NAMALWA (cell line): ENCODE measurements around the gene HDGF.

Experiments
- DNase-seq: peaks from one replicate; pipeline ENCODE4 v3.0.0-alpha.2; 2015; ENCODE audit warnings: low spot score

HDGF gene

GRCh38 chr1:156751451-156751756 is at the start of gene HDGF:
HDGF (minus strand) TSS chr1:156751675; CDS start chr1:156751429, 246 bp downstream.
- DNase-seq: no peak

- DNase-seq: peak; percentile 84
Measured at GRCh38 chr1:156797212-156797871, 45.9 kb upstream of the HDGF start.

GRCh38 chr1:156796340-156797097 is 45.0 kb upstream of the HDGF start:
- no peak for DNase-seq

- no peak for DNase-seq
Measured at GRCh38 chr1:156795787-156796186, 44.3 kb upstream of the HDGF start.

- DNase-seq: no peak
Measured at GRCh38 chr1:156795374-156795733, 43.9 kb upstream of the HDGF start.

- no peak for DNase-seq
Measured at GRCh38 chr1:156794506-156795373, 43.3 kb upstream of the HDGF start.

GRCh38 chr1:156789621-156790318 is 38.3 kb upstream of the HDGF start:
- no peak for DNase-seq

GRCh38 chr1:156788136-156788535 is 36.7 kb upstream of the HDGF start:
- no peak for DNase-seq

GRCh38 chr1:156786640-156787039 is 35.2 kb upstream of the HDGF start:
- no peak for DNase-seq

- DNase-seq: no peak
Measured at GRCh38 chr1:156785458-156785857, 34.0 kb upstream of the HDGF start.

- no peak for DNase-seq
Measured at GRCh38 chr1:156781585-156782186, 30.2 kb upstream of the HDGF start.

- no peak for DNase-seq
Measured at GRCh38 chr1:156777573-156777972, 26.1 kb upstream of the HDGF start.

GRCh38 chr1:156776942-156777341 is 25.5 kb upstream of the HDGF start:
- DNase-seq: no peak

GRCh38 chr1:156775799-156776198 is 24.3 kb upstream of the HDGF start:
- DNase-seq: no peak

- DNase-seq: peak; percentile 57
Measured at GRCh38 chr1:156773607-156774006, 22.1 kb upstream of the HDGF start.

- no peak for DNase-seq
Measured at GRCh38 chr1:156772728-156773497, 21.4 kb upstream of the HDGF start.

- no peak for DNase-seq
Measured at GRCh38 chr1:156772222-156772621, 20.7 kb upstream of the HDGF start.

- no peak for DNase-seq
Measured at GRCh38 chr1:156768610-156769295, 17.3 kb upstream of the HDGF start.

- DNase-seq: peak; percentile 49
Measured at GRCh38 chr1:156767879-156768604, 16.6 kb upstream of the HDGF start.
